ENCODE data around the gene CDKN1C.

- TF ChIP-seq CTCF (conservative IDR thresholded peaks at IDR 0.05 in 1 of 2, IDR thresholded peaks at IDR 0.05 in 1 of 2; ENCODE audit: low read depth in 1 of 2, low read length in 2 of 2) (no peak), EZH2 (IDR thresholded peaks at IDR 0.05; ENCODE audit: low read length, missing control alignments) (no peak)
Measured at GRCh38 chr11:2848497-2848896, 37.1 kb downstream of the CDKN1C start.

Measured in fibroblast of lung (primary cell).